Kidney tubule cell (primary cell): Measurements from ENCODE around the gene AGK.
"Not testable (repeated sequence)": the region's sequence is repeated elsewhere in the genome, so short reads cannot be mapped to it uniquely, and the experiment has no call there.

Experiments
- DNase-seq: peaks from one replicate; pipeline ENCODE4 v3.0.0-alpha.2; 2018; ENCODE audit warnings: low spot score

Gene AGK

GRCh38 chr7:141676618-141677017 is 125.4 kb downstream of the AGK start:
- no peak for DNase-seq

- no peak for DNase-seq
These were observed 127.8 kb downstream of the AGK start for GRCh38 chr7:141679014-141679413.

DNA sequence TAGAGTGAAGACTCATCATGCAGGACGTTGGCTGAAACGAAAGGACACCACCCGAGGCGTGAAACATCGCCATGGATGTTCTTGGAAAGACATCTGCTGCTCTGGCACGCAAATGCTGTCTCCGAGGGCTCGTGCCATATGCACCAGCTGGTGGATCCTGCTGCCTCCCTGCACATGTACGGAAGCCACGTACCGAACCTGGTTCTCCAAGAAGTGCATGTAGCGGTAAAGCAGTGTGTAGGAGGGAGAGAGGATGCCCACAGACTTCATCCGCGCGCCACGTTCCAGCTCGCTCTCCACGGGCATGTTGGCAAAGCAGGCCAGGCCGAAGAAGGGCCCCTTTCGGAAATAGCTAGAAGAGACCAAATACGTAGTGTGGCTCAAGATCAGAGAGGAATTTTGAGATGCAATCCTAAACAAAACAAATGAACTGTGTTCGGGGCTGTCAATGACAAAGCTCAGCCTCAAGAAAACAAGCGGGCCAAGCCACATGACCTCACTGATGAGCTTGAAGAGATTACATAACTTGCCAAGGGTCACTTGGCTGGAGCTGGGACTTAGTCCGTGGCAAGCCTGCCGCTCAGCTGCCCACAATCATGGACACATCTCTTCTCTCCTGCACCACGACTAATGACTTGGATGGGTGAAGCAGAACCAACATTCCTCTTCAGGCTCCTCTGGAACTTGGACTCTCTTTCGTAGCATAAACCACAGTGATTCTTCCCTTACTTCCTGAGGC is 134.2 kb downstream of the AGK start:
- peak; percentile 35 for DNase-seq

- no peak for DNase-seq
These were observed 134.9 kb downstream of the AGK start for GRCh38 chr7:141686074-141686473.

DNA sequence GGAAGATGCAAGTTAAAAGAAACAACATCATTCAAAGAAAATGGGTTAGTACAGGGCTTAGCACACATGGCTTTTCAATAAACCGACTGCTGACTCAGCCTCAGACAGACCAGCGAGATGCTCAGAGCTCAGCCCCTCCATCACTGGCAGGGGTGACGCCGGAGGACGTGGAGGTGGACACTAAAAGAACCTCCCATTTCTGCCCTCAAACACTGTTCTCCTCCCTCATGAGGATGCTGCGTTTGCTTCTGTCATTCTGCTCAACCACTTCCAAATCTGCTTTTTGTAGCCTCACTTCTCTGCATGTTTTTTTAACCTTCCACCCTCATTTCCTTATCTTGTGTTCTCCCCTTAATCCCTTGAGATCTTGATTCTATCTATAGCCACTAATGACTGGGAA is 135.5 kb downstream of the AGK start:
- DNase-seq = no peak

- DNase-seq = no peak
These were observed 136.8 kb downstream of the AGK start for GRCh38 chr7:141688043-141688442.

GRCh38 chr7:141689072-141689825 is 138.0 kb downstream of the AGK start:
- not testable (repeated sequence) for DNase-seq

DNA sequence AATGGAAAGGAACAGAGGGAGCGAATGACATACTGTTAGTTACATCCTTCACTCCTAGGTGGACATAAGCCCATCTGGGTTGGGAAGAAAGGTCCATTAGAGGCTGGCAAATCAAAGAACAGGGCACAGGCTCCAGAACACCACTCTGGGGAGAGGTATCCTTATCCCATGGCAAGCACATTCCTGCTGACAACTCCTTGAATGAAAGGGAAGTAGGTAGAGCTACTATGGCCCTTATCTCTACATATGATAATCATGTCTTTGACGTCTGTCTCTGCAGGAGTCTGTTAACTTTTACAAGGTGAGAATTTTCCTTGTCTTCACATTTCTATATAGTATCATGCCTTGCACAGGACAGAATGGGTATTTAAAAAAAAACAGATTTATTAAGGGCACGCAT is 140.3 kb downstream of the AGK start:
- no peak for DNase-seq

- DNase-seq = no peak
These were observed 140.8 kb downstream of the AGK start for GRCh38 chr7:141691961-141692360.

- DNase-seq = no peak
These were observed 141.9 kb downstream of the AGK start for GRCh38 chr7:141693082-141693481.

DNA sequence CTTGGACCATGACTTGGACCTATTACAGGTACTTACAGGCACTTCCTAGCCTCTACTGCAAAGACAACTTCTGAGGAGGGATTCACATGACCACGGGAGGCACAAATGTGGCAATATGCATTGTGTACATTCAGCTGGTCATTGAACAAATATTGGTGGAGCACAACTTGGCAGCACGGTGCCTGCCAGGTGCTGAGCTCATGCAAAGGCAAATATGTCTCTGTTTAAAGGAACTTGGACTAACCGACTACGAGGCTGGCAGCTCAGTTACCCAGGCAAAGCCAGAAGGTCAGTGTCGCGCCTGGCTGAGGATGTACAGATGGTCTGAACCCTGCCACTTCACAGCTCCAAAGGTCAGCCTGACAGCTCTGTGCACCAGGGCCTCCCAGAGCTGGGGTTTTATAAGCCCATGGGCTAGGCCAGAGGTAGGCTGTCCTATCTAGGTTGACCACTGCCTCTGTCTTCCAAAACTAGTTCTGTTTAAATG is 144.6 kb downstream of the AGK start:
- no peak for DNase-seq

DNA sequence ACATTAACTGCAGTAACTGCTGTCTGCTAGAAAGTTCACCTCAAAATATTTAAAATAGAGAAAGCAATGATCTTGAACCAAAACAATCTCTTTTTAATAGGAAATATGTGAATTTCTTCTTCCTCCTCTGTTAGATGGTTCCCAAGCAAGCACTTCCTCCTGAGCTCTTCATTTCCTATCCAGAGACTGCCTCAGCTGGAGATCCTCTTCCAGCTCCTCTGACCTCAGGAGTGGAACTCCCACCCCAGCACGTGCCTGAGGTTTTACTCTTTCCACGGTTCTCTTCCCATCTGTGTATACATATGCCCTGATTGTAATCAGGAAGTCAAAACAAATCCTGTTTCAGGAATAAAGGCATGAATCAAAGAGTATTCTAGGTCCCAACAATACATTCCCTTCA is 145.1 kb downstream of the AGK start:
- DNase-seq = no peak

DNA sequence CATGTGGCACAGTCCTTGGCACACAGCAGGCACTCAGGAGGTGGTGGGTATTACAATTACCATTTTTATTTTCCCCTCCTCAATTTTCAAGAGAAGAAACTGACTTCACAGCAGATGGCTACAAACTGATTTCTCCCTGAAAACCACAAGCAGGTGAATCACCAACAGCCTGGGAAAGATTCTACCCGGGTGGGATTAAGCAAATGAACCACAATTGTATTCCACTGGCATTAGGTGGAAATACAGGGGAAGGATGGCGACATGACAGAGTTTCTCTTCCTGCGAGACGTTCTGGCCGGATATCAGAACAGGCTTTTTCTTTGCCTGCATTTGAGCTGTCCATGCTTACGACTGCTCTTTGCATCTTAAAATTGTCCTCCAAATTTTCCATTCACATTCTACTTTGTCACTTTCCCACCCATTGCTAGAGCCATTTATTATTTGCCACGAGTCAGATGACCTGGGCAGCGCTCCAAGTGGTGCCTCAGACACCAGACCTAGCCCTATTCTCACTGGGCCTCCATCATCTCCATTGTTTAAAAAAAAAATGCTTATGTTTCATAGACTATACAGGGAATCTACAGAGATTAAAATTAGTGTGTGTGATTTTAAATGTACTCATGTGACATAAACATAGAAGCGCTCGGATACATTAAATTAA is 146.1 kb downstream of the AGK start:
- DNase-seq = peak; percentile 81

DNA sequence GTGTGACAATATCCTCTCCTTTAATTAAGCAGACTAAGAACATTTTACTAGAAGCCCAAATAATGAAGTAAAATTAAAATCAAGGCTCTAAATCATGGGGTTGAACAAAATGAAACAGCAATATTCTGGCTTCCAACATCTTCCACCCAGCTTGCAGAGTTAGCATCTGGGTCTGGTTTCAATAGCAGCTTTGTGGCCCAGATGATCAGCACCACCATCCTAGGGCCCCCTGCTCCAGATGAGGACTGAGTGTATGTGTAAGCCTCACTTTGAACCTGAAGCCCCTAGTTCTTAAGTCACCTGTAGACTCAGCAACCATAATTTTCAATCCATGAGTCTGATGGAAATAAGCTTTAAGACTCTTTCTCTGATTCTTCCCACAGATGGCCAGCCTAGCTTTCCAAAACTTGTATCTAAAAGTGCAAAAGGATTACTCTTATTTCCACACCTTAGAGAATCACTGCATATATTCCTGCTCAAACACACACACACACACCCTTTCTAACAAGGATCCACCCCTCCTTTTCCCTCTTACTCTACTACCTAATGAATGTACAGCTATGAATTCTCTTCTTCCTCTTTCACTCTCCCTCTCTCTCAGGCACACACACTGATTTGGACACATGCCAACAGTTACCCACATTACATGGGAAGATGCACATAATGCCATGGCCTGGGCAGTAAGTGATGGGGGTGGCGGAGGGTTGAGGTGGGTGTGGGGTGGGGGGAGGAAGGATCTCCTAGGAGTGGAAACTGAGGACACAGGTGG is 147.2 kb downstream of the AGK start:
- peak; percentile 30 for DNase-seq

DNA sequence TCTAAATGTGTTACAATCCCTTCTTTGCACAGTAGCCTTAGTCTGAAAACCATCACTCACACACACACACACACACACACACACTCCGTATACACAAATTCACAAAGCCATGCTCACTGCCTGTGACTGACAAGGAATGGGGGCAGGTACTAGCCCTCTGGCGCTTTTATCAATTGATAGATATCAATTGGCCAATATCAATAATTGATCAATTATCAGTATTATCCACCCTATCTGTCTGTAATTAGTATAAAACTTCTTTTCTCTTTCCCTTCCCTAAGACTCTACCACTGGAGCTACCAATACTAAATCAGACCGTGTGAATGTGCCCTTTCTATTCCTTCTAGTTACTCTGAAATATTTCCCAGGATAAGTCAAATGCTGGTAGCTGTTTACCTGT is 148.7 kb downstream of the AGK start:
- no peak for DNase-seq

DNA sequence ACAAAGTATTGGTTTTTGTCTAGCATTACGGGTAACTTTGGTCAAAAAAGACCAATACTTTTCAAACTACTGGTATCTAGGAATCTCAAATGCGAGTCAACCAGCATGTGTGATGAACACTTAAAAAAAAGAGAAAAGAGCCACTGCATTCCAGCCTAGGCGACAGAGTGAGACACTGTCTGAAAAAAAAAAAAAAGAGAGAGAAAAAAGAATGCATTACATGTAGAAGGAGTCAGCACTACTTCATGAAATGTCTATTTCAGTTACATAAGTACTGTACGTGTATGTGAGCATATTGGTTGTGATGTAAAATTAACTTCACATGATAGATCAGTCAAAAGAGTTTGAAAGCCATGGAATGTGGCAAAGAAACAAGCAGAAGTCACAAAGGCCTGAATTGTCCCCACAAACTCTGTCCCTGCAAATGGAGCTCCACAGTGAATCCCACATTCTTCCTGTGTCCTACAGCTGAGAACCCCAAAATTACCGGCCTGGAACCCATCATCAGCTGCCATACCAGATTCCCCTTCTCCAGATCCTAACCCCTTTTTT is 149.2 kb downstream of the AGK start:
- DNase-seq = peak; percentile 36

DNA sequence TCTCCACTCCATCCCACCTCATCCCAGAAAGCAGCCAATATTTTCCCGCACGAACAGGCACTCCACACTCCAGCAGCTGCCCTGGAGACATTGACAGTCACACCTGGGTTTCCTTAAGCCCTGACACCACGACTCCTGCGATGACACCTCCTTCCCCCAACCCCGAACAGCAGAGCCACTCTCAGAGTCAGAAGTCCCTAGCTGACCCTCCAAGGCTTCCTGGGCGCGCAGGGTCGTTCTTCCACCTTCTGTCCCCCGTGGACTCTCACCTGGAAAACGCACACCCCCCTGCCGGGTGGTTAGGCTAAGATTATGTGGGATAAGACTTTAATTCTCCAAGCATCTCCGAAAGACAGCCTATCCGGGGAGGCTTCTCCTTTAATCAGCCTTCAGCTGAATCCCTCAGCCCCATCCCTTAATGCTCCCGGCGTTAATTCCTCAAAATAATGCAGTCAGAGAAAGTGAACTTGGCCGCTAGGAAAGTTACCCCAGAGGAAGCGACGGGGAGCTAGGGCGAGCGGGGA is 149.7 kb downstream of the AGK start:
- peak; percentile 25 for DNase-seq

- peak; percentile 42 for DNase-seq
These were observed 150.4 kb downstream of the AGK start for GRCh38 chr7:141701489-141702046.

- DNase-seq = peak; percentile 55
These were observed 150.9 kb downstream of the AGK start, which contains the start of gene DENND11 for GRCh38 chr7:141702047-141702567. TSS of gene DENND11 (minus strand) at chr7:141702166. CDS start at chr7:141702153, 13 bp downstream.

GRCh38 chr7:141702892-141703291 is 151.7 kb downstream of the AGK start:
- no peak for DNase-seq

DNA sequence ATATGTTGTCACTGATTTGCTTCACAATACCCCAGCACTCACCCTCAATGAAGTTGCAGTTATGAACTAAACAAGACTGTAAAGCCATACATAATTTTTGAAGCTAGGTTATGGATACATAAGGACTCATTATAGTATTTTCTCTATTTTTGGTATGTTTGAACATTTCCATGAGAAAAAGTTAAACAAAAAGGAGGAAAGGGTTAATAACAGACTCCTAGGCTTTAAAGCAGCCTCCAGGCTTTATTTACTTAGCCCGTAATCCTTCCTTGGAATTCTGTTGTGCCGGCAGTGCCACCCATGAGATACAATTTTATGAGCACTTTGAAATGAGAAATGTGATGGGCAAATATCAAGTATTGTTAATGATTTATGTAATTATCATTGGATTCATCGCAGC is 152.9 kb downstream of the AGK start:
- no peak for DNase-seq
